ENCODE data around the gene CARMIL1.

CARMIL1 gene

DNA sequence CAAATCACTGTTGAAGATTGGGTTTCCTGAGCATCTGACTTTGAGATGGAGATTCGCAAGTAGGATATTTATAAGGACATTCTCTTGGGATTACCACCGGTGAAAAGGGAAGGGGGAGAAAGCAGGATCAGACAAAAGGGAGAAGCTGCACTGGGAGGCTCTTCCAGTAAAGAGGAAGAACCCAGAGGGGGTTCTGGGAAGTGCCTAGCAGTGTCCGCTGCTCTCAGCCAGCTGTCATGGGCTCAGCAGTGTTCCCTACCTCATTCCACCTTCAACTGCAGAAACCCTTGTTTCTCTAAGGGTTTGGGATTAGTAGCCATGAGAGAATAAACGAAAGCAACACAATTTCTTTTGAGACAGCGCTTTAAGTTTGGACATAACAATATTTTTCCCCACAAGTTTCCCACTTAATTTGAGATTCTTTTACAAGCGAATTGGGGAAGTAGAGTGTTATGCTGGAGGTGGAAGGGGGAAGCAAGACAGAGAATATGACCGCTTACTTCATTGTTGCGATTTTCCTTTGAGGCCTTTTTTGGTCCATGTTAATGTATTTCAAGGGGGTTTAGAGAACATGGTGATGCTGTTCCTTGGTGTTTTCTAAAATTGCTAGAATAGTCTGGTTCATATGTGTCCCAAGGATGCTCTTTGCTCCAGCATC is 218.3 kb downstream of the CARMIL1 start:
- no peak for DNase-seq (ENCODE audit: low read depth)
- TF ChIP-seq CTCF (conservative IDR thresholded peaks at IDR 0.05; ENCODE audit: low read depth, low read length) = no peak
- no peak overlapping the region for H3K4me3 ChIP-seq (ENCODE audit: low read depth, low read length)

GRCh38 chr6:25498505-25498904 is 219.3 kb downstream of the CARMIL1 start:
- no peak overlapping the region for H3K4me3 ChIP-seq (ENCODE audit: low read depth, low read length)
- no peak for DNase-seq (ENCODE audit: low read depth)
- TF ChIP-seq CTCF (conservative IDR thresholded peaks at IDR 0.05; ENCODE audit: low read depth, low read length) = no peak

GRCh38 chr6:25499615-25500235 is 220.6 kb downstream of the CARMIL1 start:
- H3K4me3 ChIP-seq (ENCODE audit: low read depth, low read length) = no peak overlapping the region
- TF ChIP-seq CTCF (conservative IDR thresholded peaks at IDR 0.05; ENCODE audit: low read depth, low read length) = no peak
- peak; percentile 25 for DNase-seq (ENCODE audit: low read depth)

- DNase-seq (ENCODE audit: low read depth) = no peak
- no peak for TF ChIP-seq CTCF (conservative IDR thresholded peaks at IDR 0.05; ENCODE audit: low read depth, low read length)
- H3K4me3 ChIP-seq (ENCODE audit: low read depth, low read length) = no peak overlapping the region
These were observed 224.5 kb downstream of the CARMIL1 start for GRCh38 chr6:25503686-25504085.

- no peak for DNase-seq (ENCODE audit: low read depth)
These were observed 225.5 kb downstream of the CARMIL1 start for GRCh38 chr6:25504661-25505060.

GRCh38 chr6:25506020-25506419 is 226.8 kb downstream of the CARMIL1 start:
- H3K4me3 ChIP-seq (ENCODE audit: low read depth, low read length) = no peak overlapping the region
- no peak for TF ChIP-seq CTCF (conservative IDR thresholded peaks at IDR 0.05; ENCODE audit: low read depth, low read length)
- no peak for DNase-seq (ENCODE audit: low read depth)

More at GRCh38 chr6:25504661-25505060, 225.5 kb downstream of the CARMIL1 start:
- TF ChIP-seq CTCF (conservative IDR thresholded peaks at IDR 0.05; ENCODE audit: low read depth, low read length) = no peak
- H3K4me3 ChIP-seq (ENCODE audit: low read depth, low read length) = no peak overlapping the region

DNA sequence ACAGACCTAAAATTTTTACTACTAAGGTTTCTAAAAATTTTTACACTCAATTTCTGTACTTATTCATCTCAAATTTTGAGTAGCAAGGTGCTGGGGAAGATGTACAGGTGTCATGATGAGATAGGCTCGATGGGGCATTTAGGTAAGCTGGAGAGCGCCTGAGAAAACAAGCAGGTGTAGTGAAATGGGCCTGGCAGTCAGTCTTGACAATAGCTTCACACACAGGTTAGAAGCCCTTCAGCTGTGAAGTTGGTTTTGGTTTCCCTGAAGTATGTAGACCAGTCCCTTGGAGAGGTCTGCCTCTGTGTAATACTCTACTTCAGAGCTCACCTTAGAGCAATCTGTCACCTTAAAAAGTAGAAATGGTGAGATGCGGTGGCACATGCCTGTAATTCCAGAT is 228.9 kb downstream of the CARMIL1 start:
- no peak for TF ChIP-seq CTCF (conservative IDR thresholded peaks at IDR 0.05; ENCODE audit: low read depth, low read length)
- DNase-seq (ENCODE audit: low read depth) = no peak
- no peak overlapping the region for H3K4me3 ChIP-seq (ENCODE audit: low read depth, low read length)

Measured in choroid plexus epithelial cell (primary cell).